HCT116 (cell line): ENCODE data around the gene OR9Q1.

Experiments
- CTCF ChIP-seq, 3 experiments: fragments of 200-600 bp in 1 of 3; sonication (generic) in 1 of 3; IDR thresholded peaks in 2 of 3; conservative IDR thresholded peaks in 1 of 3; 2 replicates each; pipeline ENCODE4 v1.5.1; 2012 to 2017; ENCODE audit warnings: low read depth in 2 of 3, low read length in 2 of 3, antibody characterized with exemption in 1 of 3, borderline replicate concordance in 1 of 3, control low read depth in 1 of 3, mild to moderate bottlenecking in 1 of 3, mixed read lengths in 1 of 3, mixed run types in 1 of 3, moderate library complexity in 1 of 3; ENCODE audit not compliant: insufficient read depth in 1 of 3
- EZH2phosphoT487 ChIP-seq: fragments of 200-600 bp; IDR thresholded peaks from 2 replicates; pipeline ENCODE4 v1.6.1; 2018; ENCODE audit warnings: antibody characterized with exemption, borderline replicate concordance
- POLR2A ChIP-seq: IDR thresholded peaks from 2 replicates; pipeline ENCODE4 v1.7.0; 2011; ENCODE audit warnings: borderline replicate concordance; ENCODE audit not compliant: insufficient read depth, insufficient read length; ENCODE audit errors: extremely low read depth
- RAD21 ChIP-seq: IDR thresholded peaks from 2 replicates; pipeline ENCODE4 v1.6.1; 2012; ENCODE audit warnings: low read depth, mild to moderate bottlenecking
- SRF ChIP-seq: IDR thresholded peaks from 2 replicates; pipeline ENCODE4 v1.6.1; 2012; ENCODE audit warnings: low read depth
- ZNF274 ChIP-seq: fragments of 200-500 bp; sonication (Bioruptor generic); IDR thresholded peaks from 2 replicates; pipeline ENCODE4 v1.6.1; 2014; ENCODE audit warnings: mild to moderate bottlenecking, low read depth, low read length, inconsistent platforms

GRCh38 chr11:58075781-58076180 is 52.1 kb downstream of the OR9Q1 start:
- TF ChIP-seq CTCF (IDR thresholded peaks at IDR 0.05 in 2 of 3, conservative IDR thresholded peaks at IDR 0.05 in 1 of 3; ENCODE audit: borderline replicate concordance in 1 of 3, insufficient read depth in 1 of 3, low read depth in 2 of 3, low read length in 2 of 3) (no peak), POLR2A (no peak), EZH2phosphoT487 (no peak), RAD21 (no peak), ZNF274 (no peak), SRF (no peak)
